Hepatocyte (in vitro differentiated cells): Measurements from ENCODE around the gene KRTAP10-9. TPM values are rescaled to one million over a fixed set of nuclear protein-coding genes. Genes with fewer than 3 reads are reported as not detected.
"Not testable (repeated sequence)": the region's sequence is repeated elsewhere in the genome, so short reads cannot be mapped to it uniquely, and the experiment has no call there.

Source experiments
- DNase-seq: peaks from one replicate; pipeline ENCODE4 v3.0.0-alpha.2; 2016; ENCODE audit warnings: low spot score
- H2AFZ ChIP-seq: fragments of 200-600 bp; sonication (generic); 2 replicates; pipeline ENCODE4 v1.6.0; 2016; ENCODE audit warnings: antibody characterized with exemption, mild to moderate bottlenecking
- H3K27ac ChIP-seq: fragments of 200-600 bp; sonication (generic); 2 replicates; pipeline ENCODE4 v1.5.1; 2016; ENCODE audit warnings: mild to moderate bottlenecking
- H3K27me3 ChIP-seq: fragments of 200-600 bp; sonication (generic); 2 replicates; pipeline ENCODE4 v1.6.1; 2016
- H3K36me3 ChIP-seq: fragments of 200-600 bp; sonication (generic); replicated peaks from 2 replicates; pipeline ENCODE4 v1.5.1; 2016; ENCODE audit warnings: low read depth; ENCODE audit not compliant: insufficient read depth
- H3K4me1 ChIP-seq: fragments of 200-600 bp; sonication (generic); 2 replicates; pipeline ENCODE4 v1.5.1; 2016; ENCODE audit warnings: mild to moderate bottlenecking, moderate library complexity; ENCODE audit not compliant: insufficient read depth
- H3K4me2 ChIP-seq: fragments of 200-600 bp; sonication (generic); 2 replicates; pipeline ENCODE4 v1.6.0; 2016
- H3K4me3 ChIP-seq: fragments of 200-600 bp; sonication (generic); 2 replicates; pipeline ENCODE4 v1.5.1; 2016; ENCODE audit warnings: mild to moderate bottlenecking
- H3K79me2 ChIP-seq: fragments of 200-600 bp; sonication (generic); 2 replicates; pipeline ENCODE4 v1.6.0; 2017; ENCODE audit warnings: mild to moderate bottlenecking
- H3K9me2 ChIP-seq: fragments of 200-600 bp; sonication (generic); replicated peaks from 2 replicates; pipeline ENCODE4 v1.6.0; 2017; ENCODE audit warnings: mild to moderate bottlenecking; ENCODE audit not compliant: insufficient read depth
- H3K9me3 ChIP-seq: fragments of 200-600 bp; sonication (generic); 2 replicates; pipeline ENCODE4 v1.5.1; 2016; ENCODE audit warnings: low read depth, mild to moderate bottlenecking
- H4K20me1 ChIP-seq: fragments of 200-600 bp; sonication (generic); 2 replicates; pipeline ENCODE4 v1.6.0; 2016; ENCODE audit warnings: mild to moderate bottlenecking; ENCODE audit not compliant: insufficient read depth, poor library complexity, severe bottlenecking
- EZH2 ChIP-seq: fragments of 200-600 bp; sonication (generic); IDR thresholded peaks from 2 replicates; pipeline ENCODE4 v1.6.1; 2016; ENCODE audit warnings: antibody characterized with exemption, mild to moderate bottlenecking, borderline replicate concordance
- EZH2phosphoT487 ChIP-seq: fragments of 200-600 bp; sonication (generic); IDR thresholded peaks from one replicate; pipeline ENCODE4 v1.6.1; 2018; ENCODE audit warnings: antibody characterized with exemption, mild to moderate bottlenecking, low read depth, moderate library complexity; ENCODE audit not compliant: unreplicated experiment, severe bottlenecking
- WGBS: methylation state at CpG from one replicate; pipeline ENCODE4 v1.1.6; 2016; ENCODE audit warnings: low lambda C conversion rate; ENCODE audit errors: missing lambda C conversion rate; 5-methylcytosine and 5-hydroxymethylcytosine counted together
- polyA plus RNA-seq: library from polyadenylated mRNA; unstranded; fragments of >200 nt; fragmentation: Nextera tagmentation; extraction: Ambion mirVana; gene quantifications from 2 replicates; pipeline ENCODE4 v1.2.1, GENCODE V29; 2016
- total RNA-seq: library from RNA; depleted of rRNA; stranded (reverse); fragments of >200 nt; gene quantifications from 2 replicates; pipeline ENCODE4 v1.2.3, GENCODE V29; 2014
- TF ChIP-seq, protein P1 (sequence below): fragments of 200-600 bp; sonication (generic); IDR thresholded peaks from 2 replicates; pipeline ENCODE4 v1.5.1; 2016; ENCODE audit warnings: antibody characterized with exemption, mild to moderate bottlenecking; ENCODE audit not compliant: poor library complexity

Gene KRTAP10-9
- total and polyA plus RNA-seq, 2 experiments from 2014 or later, result not detected

DNA sequence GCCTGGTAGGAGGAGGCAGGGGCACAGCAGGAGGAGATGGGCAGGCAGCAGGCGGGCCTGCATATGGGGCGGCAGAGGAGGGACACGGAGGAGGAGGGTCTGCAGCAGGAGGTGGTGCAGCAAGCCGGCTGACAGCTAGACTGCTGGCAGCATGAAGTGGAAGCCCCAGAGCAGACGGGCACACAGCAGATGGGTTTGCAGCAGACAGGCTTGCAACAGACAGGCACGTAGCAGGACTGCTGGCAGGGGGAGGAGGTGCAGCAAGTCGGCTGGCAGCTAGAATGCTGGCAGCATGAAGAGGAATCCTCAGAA lies 47.1 kb upstream of the KRTAP10-9 start:
- no peak for TF ChIP-seq EZH2
- no peak for TF ChIP-seq EZH2phosphoT487
- TF ChIP-seq, protein P1, sequence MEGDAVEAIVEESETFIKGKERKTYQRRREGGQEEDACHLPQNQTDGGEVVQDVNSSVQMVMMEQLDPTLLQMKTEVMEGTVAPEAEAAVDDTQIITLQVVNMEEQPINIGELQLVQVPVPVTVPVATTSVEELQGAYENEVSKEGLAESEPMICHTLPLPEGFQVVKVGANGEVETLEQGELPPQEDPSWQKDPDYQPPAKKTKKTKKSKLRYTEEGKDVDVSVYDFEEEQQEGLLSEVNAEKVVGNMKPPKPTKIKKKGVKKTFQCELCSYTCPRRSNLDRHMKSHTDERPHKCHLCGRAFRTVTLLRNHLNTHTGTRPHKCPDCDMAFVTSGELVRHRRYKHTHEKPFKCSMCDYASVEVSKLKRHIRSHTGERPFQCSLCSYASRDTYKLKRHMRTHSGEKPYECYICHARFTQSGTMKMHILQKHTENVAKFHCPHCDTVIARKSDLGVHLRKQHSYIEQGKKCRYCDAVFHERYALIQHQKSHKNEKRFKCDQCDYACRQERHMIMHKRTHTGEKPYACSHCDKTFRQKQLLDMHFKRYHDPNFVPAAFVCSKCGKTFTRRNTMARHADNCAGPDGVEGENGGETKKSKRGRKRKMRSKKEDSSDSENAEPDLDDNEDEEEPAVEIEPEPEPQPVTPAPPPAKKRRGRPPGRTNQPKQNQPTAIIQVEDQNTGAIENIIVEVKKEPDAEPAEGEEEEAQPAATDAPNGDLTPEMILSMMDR, result no peak
- no peaks in the 10 kb centered on the region for H3K36me3 ChIP-seq
- no peaks in the 10 kb centered on the region for H3K9me3 ChIP-seq
- no peak overlapping the region for H3K4me3 ChIP-seq
- peaks cover 3% of the 10 kb centered on the region for H3K4me1 ChIP-seq
- H2AFZ ChIP-seq, result no peak overlapping the region
- 89% methylated on average over 6 of the region's 7 CpGs for WGBS
- H3K9me2 ChIP-seq, result no peaks in the 10 kb centered on the region
- no peak overlapping the region for H3K4me2 ChIP-seq
- H3K79me2 ChIP-seq, result no peaks in the 10 kb centered on the region
- DNase-seq, result no peak
- no peak overlapping the region for H3K27ac ChIP-seq
- H4K20me1 ChIP-seq, result no peaks in the 10 kb centered on the region
- H3K27me3 ChIP-seq, result peaks cover 4% of the 10 kb centered on the region

DNA sequence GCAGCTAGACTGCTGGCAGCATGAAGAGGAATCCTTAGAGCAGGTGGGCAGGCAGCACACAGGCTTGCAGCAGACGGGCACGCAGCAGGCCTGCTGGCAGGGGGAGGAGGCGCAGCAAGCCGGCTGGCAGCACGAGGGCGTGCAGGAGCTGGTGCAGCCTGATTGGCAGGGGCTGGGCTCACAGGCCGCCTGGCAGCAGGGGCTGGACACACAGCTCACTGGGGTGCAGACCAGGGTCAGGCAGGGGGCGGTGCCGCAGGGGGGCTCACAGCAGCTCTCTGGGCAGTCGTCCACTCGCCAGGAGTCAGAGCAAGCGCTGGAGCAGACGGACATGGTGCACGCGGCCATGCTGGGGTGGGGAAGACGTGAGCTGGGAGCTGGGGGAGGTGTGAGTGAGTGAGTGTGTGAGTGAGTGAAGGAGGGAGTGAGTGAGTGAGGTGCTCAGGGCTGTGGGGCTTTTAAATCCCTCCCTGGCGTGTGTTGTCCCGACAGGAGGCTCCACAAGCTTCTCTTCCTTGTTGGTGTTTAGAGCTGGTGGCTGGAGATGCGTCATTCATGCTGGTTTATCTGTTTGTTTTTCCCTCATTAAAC lies 46.6 kb upstream of the KRTAP10-9 start, which contains the start of gene KRTAP10-5:
Gene KRTAP10-5 (minus strand): TSS at position 374 of the 591 bp plus-strand sequence. CDS start 26 bp downstream, at position 348.
- H3K27me3 ChIP-seq, H3K79me2 ChIP-seq, H3K9me2 ChIP-seq, H3K4me2 ChIP-seq, H4K20me1 ChIP-seq, H2AFZ ChIP-seq, H3K9me3 ChIP-seq, H3K4me3 ChIP-seq, H3K27ac ChIP-seq, H3K4me1 ChIP-seq, DNase-seq, H3K36me3 ChIP-seq: not testable (repeated sequence)
- WGBS, result 78% methylated on average over 17 of the region's 19 CpGs

DNA sequence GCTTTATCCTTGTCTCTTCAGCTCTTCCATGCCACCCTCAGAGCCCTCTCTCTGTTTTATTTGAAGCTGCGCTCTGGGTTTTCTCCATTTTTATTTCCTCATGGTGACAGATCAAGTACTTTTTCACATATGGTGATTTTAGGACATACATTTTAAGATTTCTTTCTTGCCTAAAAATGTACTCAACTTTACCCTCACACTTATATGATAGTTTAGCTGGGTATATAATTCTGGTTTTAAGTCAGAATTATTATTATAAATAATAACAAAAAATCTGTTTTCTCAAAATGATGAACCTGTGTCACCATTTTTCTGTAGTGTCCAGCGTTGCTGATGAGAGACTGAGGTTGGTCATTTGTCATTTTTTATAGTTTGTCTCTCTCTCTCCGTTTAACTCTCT lies 45.7 kb upstream of the KRTAP10-9 start:
- H3K9me2 ChIP-seq, result no peaks in the 10 kb centered on the region
- H3K27ac ChIP-seq, result no peak overlapping the region
- no peak for DNase-seq
- no peaks in the 10 kb centered on the region for H3K79me2 ChIP-seq
- H3K4me1 ChIP-seq, result no peaks in the 10 kb centered on the region
- H3K36me3 ChIP-seq, result no peaks in the 10 kb centered on the region
- no peaks in the 10 kb centered on the region for H4K20me1 ChIP-seq
- no peaks in the 10 kb centered on the region for H3K9me3 ChIP-seq
- no peak overlapping the region for H3K4me3 ChIP-seq
- H2AFZ ChIP-seq, result no peak overlapping the region
- H3K27me3 ChIP-seq, result peaks cover 4% of the 10 kb centered on the region
- WGBS, result 96% methylated on average over 3 of the region's 3 CpGs
- H3K4me2 ChIP-seq, result no peak overlapping the region
- TF ChIP-seq EZH2phosphoT487 (no peak), EZH2 (no peak)
- TF ChIP-seq, protein P1, result no peak

DNA sequence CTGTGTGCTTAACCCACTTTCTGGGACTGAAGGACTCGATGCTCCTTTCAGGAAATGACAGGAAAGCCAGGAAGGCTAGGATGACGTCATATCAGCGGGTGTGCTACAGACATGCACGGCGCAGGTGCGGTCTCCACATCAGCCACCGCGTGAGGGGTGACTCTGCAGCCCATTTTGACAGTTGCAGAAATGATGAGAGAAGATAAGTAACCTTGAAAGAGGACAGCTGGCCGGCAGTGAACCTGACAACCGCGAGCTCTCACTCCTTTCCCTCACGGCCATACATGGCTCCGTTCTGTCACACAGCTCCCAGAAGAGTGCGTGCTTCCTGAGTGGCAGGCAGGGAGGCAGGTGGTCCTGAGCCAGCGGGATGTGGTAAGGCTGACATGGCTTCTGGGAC lies 44.8 kb upstream of the KRTAP10-9 start:
- Histone ChIP-seq H3K4me2 (no peak overlapping the region), H3K4me3 (no peak overlapping the region), H3K36me3 (no peaks in the 10 kb centered on the region), H3K27ac (no peak overlapping the region), H3K9me3 (no peaks in the 10 kb centered on the region), H4K20me1 (no peaks in the 10 kb centered on the region), H3K79me2 (no peaks in the 10 kb centered on the region), H3K9me2 (no peaks in the 10 kb centered on the region), H2AFZ (no peak overlapping the region), H3K27me3 (peaks cover 4% of the 10 kb centered on the region), H3K4me1 (no peaks in the 10 kb centered on the region)
- 90% methylated on average over 14 of the region's 15 CpGs for WGBS
- TF ChIP-seq, protein P1, result no peak
- TF ChIP-seq EZH2 (no peak), EZH2phosphoT487 (no peak)
- no peak for DNase-seq
